VCaP (cell line): ENCODE results near the gene LHFPL6.
"Not testable (repeated sequence)": the region's sequence is repeated elsewhere in the genome, so short reads cannot be mapped to it uniquely, and the experiment has no call there.

Experiments
- H3K27ac ChIP-seq: fragments of 450-650 bp; 2 replicates; pipeline ENCODE4 v1.5.1; 2017
- TF ChIP-seq, protein P1 (sequence below): fragments of 450-650 bp; conservative IDR thresholded peaks from 2 replicates; pipeline ENCODE4 v1.5.1; 2017; ENCODE audit warnings: mild to moderate bottlenecking, moderate library complexity

LHFPL6 gene

GRCh38 chr13:39362652-39363381, 240.2 kb downstream of the LHFPL6 start:
- TF ChIP-seq, protein P1, sequence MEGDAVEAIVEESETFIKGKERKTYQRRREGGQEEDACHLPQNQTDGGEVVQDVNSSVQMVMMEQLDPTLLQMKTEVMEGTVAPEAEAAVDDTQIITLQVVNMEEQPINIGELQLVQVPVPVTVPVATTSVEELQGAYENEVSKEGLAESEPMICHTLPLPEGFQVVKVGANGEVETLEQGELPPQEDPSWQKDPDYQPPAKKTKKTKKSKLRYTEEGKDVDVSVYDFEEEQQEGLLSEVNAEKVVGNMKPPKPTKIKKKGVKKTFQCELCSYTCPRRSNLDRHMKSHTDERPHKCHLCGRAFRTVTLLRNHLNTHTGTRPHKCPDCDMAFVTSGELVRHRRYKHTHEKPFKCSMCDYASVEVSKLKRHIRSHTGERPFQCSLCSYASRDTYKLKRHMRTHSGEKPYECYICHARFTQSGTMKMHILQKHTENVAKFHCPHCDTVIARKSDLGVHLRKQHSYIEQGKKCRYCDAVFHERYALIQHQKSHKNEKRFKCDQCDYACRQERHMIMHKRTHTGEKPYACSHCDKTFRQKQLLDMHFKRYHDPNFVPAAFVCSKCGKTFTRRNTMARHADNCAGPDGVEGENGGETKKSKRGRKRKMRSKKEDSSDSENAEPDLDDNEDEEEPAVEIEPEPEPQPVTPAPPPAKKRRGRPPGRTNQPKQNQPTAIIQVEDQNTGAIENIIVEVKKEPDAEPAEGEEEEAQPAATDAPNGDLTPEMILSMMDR: no peak
- H3K27ac ChIP-seq: no peak overlapping the region

DNA sequence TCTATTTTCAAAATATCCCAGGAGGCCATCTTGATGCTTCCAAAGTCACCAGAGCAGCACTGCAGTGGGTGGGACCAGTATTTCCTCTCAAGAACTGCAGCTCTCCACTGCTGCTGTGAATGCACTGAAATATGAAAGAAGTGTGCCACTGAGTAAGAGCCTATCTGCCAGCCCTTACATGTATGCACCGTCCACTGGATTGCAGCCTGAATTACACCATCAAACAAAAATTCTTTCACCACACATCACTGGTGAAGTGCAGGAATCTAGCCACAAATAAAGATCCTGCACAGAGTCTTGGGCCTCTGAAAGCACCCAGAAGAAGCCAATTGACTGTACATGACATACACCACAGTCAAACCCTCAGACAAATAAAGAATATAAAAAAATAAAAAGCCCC, 249.0 kb downstream of the LHFPL6 start:
- TF ChIP-seq, protein P1: no peak
- H3K27ac ChIP-seq: no peak overlapping the region

DNA sequence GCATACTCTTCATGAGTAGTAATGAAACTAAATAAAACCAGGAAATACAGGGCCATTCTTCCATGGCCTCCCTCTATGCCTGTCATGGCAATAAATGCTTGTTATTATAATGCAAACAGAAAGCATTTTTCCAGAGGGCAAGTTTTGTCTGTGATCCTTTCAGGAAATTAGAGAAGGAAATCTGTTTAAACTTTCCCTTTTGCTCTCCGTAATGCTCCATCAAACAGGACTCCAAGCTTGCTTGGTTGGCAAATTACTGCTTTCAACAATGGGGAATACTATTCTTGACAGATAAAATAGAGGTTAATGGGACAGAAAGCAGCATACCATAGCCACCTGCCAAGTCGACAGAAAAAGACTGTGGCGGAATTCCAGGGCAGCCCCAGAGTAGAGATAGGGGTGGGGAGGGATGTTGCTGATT, 252.5 kb downstream of the LHFPL6 start:
- TF ChIP-seq, protein P1: no peak
- no peak overlapping the region for H3K27ac ChIP-seq

DNA sequence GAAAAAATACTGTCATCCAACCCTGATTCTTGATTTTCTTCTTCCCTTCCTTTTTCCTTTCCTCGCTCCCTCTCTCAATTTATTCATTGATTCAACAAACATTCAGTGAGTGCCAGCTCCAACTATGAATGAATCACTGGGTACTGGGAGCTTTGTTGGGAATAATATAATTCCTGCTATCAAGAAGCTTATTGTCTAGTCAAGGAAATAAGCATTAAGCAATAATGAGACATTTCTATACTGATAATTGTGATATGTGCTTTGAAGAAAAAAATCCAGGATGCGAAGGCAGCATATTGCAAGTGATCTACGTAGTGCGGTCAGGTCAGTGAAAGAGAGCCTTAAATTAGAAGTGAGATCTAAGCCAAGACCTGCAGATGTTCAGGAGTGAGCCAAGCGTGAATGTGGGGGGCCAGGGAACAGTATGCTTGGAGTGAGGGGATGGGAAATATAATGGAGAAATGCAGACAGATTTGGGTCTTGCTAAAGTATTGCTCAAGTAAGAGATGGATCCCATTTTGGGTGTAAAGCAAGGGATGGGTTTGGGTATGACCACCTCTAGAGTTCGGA, 253.5 kb downstream of the LHFPL6 start:
- TF ChIP-seq, protein P1: no peak
- H3K27ac ChIP-seq: no peak overlapping the region

- TF ChIP-seq, protein P1: no peak
- no peak overlapping the region for H3K27ac ChIP-seq
These were observed 254.8 kb downstream of the LHFPL6 start for GRCh38 chr13:39347926-39348901.

DNA sequence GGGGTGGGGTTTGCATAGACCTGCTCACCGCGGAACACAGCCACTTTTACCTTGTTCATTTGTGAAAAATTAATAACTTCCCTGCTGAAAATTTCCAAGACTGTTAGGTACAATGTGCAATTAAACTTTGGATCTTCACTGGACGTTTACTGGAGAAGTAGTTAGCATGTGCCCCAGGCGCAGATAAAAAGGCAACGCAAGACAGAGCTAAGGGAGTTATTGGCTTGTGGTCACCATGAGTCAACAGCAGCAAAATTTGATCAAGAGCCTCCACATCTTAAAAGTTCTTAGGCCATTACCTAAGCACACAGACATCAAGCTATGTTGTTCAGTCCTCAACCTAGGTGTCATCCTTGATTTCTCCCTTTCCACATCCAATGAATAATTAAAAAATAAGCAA, 257.0 kb downstream of the LHFPL6 start:
- H3K27ac ChIP-seq: no peak overlapping the region
- TF ChIP-seq, protein P1: no peak

DNA sequence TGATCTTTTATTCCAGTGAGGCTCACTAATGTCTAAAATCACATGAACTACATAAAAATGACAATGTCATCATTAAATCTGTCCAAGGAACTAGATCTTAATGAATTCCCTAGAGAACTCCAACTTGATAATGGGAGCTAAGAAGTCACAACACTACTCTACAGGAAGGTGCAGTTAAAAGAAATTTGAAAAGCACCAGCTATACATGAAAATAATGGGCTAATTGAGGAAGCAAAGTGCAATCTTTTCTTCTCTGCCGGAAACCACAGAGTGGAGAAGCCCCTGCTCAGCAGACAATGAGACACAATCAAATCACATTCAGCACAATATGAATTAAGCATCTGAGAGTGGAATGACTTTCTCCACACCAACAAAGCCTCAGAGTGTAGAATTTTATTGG, 261.7 kb downstream of the LHFPL6 start:
- H3K27ac ChIP-seq: no peak overlapping the region

GRCh38 chr13:39338114-39338513, 264.9 kb downstream of the LHFPL6 start:
- not testable (repeated sequence) for H3K27ac ChIP-seq

More for the DNA sequence above, 261.7 kb downstream of the LHFPL6 start:
- TF ChIP-seq, protein P1: no peak
